ENCODE results near the gene PPP3CB.

- TF ChIP-seq EP300 (IDR thresholded peaks at IDR 0.05) = no peak
- TF ChIP-seq, protein P1, sequence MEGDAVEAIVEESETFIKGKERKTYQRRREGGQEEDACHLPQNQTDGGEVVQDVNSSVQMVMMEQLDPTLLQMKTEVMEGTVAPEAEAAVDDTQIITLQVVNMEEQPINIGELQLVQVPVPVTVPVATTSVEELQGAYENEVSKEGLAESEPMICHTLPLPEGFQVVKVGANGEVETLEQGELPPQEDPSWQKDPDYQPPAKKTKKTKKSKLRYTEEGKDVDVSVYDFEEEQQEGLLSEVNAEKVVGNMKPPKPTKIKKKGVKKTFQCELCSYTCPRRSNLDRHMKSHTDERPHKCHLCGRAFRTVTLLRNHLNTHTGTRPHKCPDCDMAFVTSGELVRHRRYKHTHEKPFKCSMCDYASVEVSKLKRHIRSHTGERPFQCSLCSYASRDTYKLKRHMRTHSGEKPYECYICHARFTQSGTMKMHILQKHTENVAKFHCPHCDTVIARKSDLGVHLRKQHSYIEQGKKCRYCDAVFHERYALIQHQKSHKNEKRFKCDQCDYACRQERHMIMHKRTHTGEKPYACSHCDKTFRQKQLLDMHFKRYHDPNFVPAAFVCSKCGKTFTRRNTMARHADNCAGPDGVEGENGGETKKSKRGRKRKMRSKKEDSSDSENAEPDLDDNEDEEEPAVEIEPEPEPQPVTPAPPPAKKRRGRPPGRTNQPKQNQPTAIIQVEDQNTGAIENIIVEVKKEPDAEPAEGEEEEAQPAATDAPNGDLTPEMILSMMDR (IDR thresholded peaks at IDR 0.05) = no peak
- TF ChIP-seq POLR2A (IDR thresholded peaks at IDR 0.05) = no peak
Measured at GRCh38 chr10:73459683-73460314, 36.0 kb downstream of the PPP3CB start.

Data from ovary (tissue), 3 donors.